ENCODE data around the gene VMP1.

Gene VMP1

DNA sequence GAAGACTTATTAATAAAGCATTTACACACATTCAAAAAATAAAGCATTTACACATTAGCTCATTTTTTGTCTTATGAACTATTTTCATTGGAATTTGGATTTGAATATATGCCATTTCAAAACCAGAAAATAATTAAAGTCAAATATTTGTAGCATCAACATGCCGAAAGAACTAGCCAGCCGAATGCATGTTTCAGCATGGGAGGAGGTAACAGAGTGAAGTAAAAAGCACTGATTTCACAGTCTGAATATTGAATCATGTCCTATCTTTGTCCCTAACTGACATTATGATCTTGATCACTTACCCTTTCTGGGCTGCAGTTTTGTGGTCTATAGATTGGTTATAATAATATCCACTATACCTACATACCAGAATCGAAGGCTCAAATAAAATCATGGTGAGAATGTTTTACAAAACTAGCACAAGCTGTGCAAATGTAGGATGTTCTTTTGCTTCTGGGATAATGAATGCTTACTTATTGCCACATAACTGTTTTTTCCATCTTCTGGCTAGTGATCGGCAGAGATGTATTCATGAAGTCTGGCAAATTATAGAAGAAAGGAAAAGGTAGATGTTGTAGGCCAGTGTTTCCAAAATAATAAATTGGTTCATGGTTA, 100.5 kb downstream of the VMP1 start:
- no peaks in the 10 kb centered on the region for H4K20me1 ChIP-seq (ENCODE audit: control insufficient read depth, insufficient read depth, low read depth, low read length)
- no peaks in the 10 kb centered on the region for H3K79me2 ChIP-seq (ENCODE audit: control insufficient read depth, low read length)
- H3K27me3 ChIP-seq (ENCODE audit: control insufficient read depth, low read length): no peaks in the 10 kb centered on the region
- peaks cover 4% of the 10 kb centered on the region; the same call in 1 of the 2 replicates for H3K4me1 ChIP-seq (ENCODE audit: control insufficient read depth, low read length)
- no peak overlapping the region for H3K4me2 ChIP-seq (ENCODE audit: low read length)
- H3K9me2 ChIP-seq (replicated peaks; ENCODE audit: control insufficient read depth, low read length): no peaks in the 10 kb centered on the region
- H3F3A ChIP-seq (ENCODE audit: control insufficient read depth, insufficient read depth): peaks cover 2% of the 10 kb centered on the region; the same call in 1 of the 2 replicates
- H3K9me3 ChIP-seq (ENCODE audit: control insufficient read depth, insufficient read depth, low read length): no peaks in the 10 kb centered on the region
- no peak overlapping the region for H3K4me3 ChIP-seq (ENCODE audit: low read length)
- H3K36me3 ChIP-seq (ENCODE audit: control insufficient read depth, low read length): peaks cover 6% of the 10 kb centered on the region
- H3K27ac ChIP-seq (ENCODE audit: low read depth, low read length): no peak overlapping the region
- TF ChIP-seq EZH2phosphoT487 (IDR thresholded peaks at IDR 0.05; ENCODE audit: borderline replicate concordance, low read length): no peak
- no peak for TF ChIP-seq CTCF (IDR thresholded peaks at IDR 0.05; ENCODE audit: low read depth, low read length, poor library complexity, severe bottlenecking)

DNA sequence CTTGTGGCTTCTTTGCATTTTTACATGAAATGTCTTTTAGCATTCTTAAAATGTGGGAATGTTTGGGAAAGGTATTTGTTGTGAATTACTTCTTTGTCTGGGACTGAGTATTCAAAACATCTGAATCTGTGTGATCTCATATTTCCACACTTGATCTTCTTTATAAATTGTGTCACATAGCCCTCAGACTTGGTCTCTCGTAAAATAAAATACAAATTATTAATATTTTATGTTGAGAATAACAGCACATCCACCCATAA, 103.4 kb downstream of the VMP1 start:
- H3K9me2 ChIP-seq (replicated peaks; ENCODE audit: control insufficient read depth, low read length): no peaks in the 10 kb centered on the region
- no peak overlapping the region for H3K4me2 ChIP-seq (ENCODE audit: low read length)
- no peaks in the 10 kb centered on the region for H3K4me1 ChIP-seq (ENCODE audit: control insufficient read depth, low read length)
- no peaks in the 10 kb centered on the region for H3K27me3 ChIP-seq (ENCODE audit: control insufficient read depth, low read length)
- no peaks in the 10 kb centered on the region for H3K9me3 ChIP-seq (ENCODE audit: control insufficient read depth, insufficient read depth, low read length)
- peaks cover 6% of the 10 kb centered on the region for H3K36me3 ChIP-seq (ENCODE audit: control insufficient read depth, low read length)
- H3F3A ChIP-seq (ENCODE audit: control insufficient read depth, insufficient read depth): peaks cover 2% of the 10 kb centered on the region; the same call in 1 of the 2 replicates
- no peaks in the 10 kb centered on the region for H3K79me2 ChIP-seq (ENCODE audit: control insufficient read depth, low read length)
- H3K27ac ChIP-seq (ENCODE audit: low read depth, low read length): no peak overlapping the region
- no peaks in the 10 kb centered on the region for H4K20me1 ChIP-seq (ENCODE audit: control insufficient read depth, insufficient read depth, low read depth, low read length)
- TF ChIP-seq EZH2phosphoT487 (IDR thresholded peaks at IDR 0.05; ENCODE audit: borderline replicate concordance, low read length) (no peak), CTCF (IDR thresholded peaks at IDR 0.05; ENCODE audit: low read depth, low read length, poor library complexity, severe bottlenecking) (no peak)
- no peak overlapping the region for H3K4me3 ChIP-seq (ENCODE audit: low read length)

GRCh38 chr17:59811209-59811608, 103.8 kb downstream of the VMP1 start:
- H3K27ac ChIP-seq (ENCODE audit: low read depth, low read length): no peak overlapping the region
- peaks cover 6% of the 10 kb centered on the region for H3K36me3 ChIP-seq (ENCODE audit: control insufficient read depth, low read length)
- H3K27me3 ChIP-seq (ENCODE audit: control insufficient read depth, low read length): no peaks in the 10 kb centered on the region
- no peaks in the 10 kb centered on the region for H3F3A ChIP-seq (ENCODE audit: control insufficient read depth, insufficient read depth)
- H3K9me2 ChIP-seq (replicated peaks; ENCODE audit: control insufficient read depth, low read length): no peaks in the 10 kb centered on the region
- no peaks in the 10 kb centered on the region for H3K79me2 ChIP-seq (ENCODE audit: control insufficient read depth, low read length)
- H3K4me1 ChIP-seq (ENCODE audit: control insufficient read depth, low read length): no peaks in the 10 kb centered on the region
- no peak overlapping the region for H3K4me3 ChIP-seq (ENCODE audit: low read length)
- H4K20me1 ChIP-seq (ENCODE audit: control insufficient read depth, insufficient read depth, low read depth, low read length): no peaks in the 10 kb centered on the region
- H3K4me2 ChIP-seq (ENCODE audit: low read length): no peak overlapping the region
- no peaks in the 10 kb centered on the region for H3K9me3 ChIP-seq (ENCODE audit: control insufficient read depth, insufficient read depth, low read length)
- no peak for TF ChIP-seq CTCF (IDR thresholded peaks at IDR 0.05; ENCODE audit: low read depth, low read length, poor library complexity, severe bottlenecking)
- no peak for TF ChIP-seq EZH2phosphoT487 (IDR thresholded peaks at IDR 0.05; ENCODE audit: borderline replicate concordance, low read length)
